AG04449 (cell line): Measurements from ENCODE around the gene THEM4.

Experiments
- CTCF ChIA-PET: fragments of 350-600 bp; formaldehyde crosslinking; extraction: SDS; loops from one replicate; lab custom pipeline; 2021; ENCODE audit warnings: antibody characterized with exemption; lab: Yijun Ruan, JAX
- POLR2A ChIA-PET: fragments of 400-600, 350-600 bp; formaldehyde crosslinking; extraction: SDS; loops from one replicate; lab custom pipeline; 2020; ENCODE audit warnings: antibody characterized with exemption, inconsistent platforms; lab: Yijun Ruan, JAX
- DNase-seq: peaks from one replicate; pipeline ENCODE4 v3.0.0-alpha.2; 2010; ENCODE audit warnings: low read depth, low spot score
- H3K4me3 ChIP-seq: 2 replicates; pipeline ENCODE4 v1.5.1; 2011; ENCODE audit warnings: low read depth, mild to moderate bottlenecking, control low read depth, low read length
- CTCF ChIP-seq: IDR thresholded peaks from one replicate; pipeline ENCODE4 v1.5.1; 2011; ENCODE audit warnings: mild to moderate bottlenecking, moderate library complexity, low read length, control low read depth, inconsistent platforms; ENCODE audit not compliant: insufficient read depth; ENCODE audit errors: missing control alignments

Gene THEM4

GRCh38 chr1:151833172-151833900, 76.0 kb downstream of the THEM4 start:
- DNase-seq, result no peak
- ChIA-PET POLR2A (no interaction called here), CTCF (interaction anchor here (0.9 kb wide), 1 partner anchor 75 kb away, joined by 3 read pairs; no protein-coding TSS in a partner anchor)
- H3K4me3 ChIP-seq, result no peak overlapping the region
- TF ChIP-seq CTCF, result no peak

GRCh38 chr1:151832318-151832980, 76.9 kb downstream of the THEM4 start:
- H3K4me3 ChIP-seq, result no peak overlapping the region
- ChIA-PET POLR2A (no interaction called here), CTCF (interaction anchor here (0.9 kb wide), 1 partner anchor 76 kb away, joined by 3 read pairs; no protein-coding TSS in a partner anchor)
- no peak for DNase-seq
- TF ChIP-seq CTCF, result no peak

- ChIA-PET CTCF (no interaction called here), POLR2A (no interaction called here)
- no peak for DNase-seq
- TF ChIP-seq CTCF, result no peak
- H3K4me3 ChIP-seq, result no peak within 1 kb of the TSS
These were observed 77.7 kb downstream of the THEM4 start, which contains the start of gene RORC for GRCh38 chr1:151831605-151832004. Gene RORC (minus strand): TSS chr1:151831802. CDS start chr1:151831764, 38 bp downstream.

- TF ChIP-seq CTCF, result no peak
- no peak for DNase-seq
- POLR2A ChIA-PET, result no interaction called here
- CTCF ChIA-PET, result no interaction called here
- no peak overlapping the region for H3K4me3 ChIP-seq
These were observed 78.1 kb downstream of the THEM4 start for GRCh38 chr1:151831256-151831591.

- no peak overlapping the region for H3K4me3 ChIP-seq
- TF ChIP-seq CTCF, result no peak
- DNase-seq, result no peak
- ChIA-PET POLR2A (no interaction called here), CTCF (no interaction called here)
These were observed 79.3 kb downstream of the THEM4 start for GRCh38 chr1:151830055-151830454.

- no peak for DNase-seq
- POLR2A ChIA-PET, result no interaction called here
- H3K4me3 ChIP-seq, result no peak overlapping the region
- CTCF ChIA-PET, result no interaction called here
- no peak for TF ChIP-seq CTCF
These were observed 79.8 kb downstream of the THEM4 start for GRCh38 chr1:151829352-151830046.
